HG02981 (cell line): Measurements from ENCODE around the gene NTNG2.
"Not testable (repeated sequence)": the region's sequence is repeated elsewhere in the genome, so short reads cannot be mapped to it uniquely, and the experiment has no call there.

Source experiments
- ATAC-seq: cut with Tn5 transposase; IDR thresholded peaks from one replicate; pipeline ENCODE4 v1.9.1; 2021; ENCODE audit warnings: mild to moderate bottlenecking, moderate library complexity; ENCODE audit not compliant: unreplicated experiment

Gene NTNG2, protein sequence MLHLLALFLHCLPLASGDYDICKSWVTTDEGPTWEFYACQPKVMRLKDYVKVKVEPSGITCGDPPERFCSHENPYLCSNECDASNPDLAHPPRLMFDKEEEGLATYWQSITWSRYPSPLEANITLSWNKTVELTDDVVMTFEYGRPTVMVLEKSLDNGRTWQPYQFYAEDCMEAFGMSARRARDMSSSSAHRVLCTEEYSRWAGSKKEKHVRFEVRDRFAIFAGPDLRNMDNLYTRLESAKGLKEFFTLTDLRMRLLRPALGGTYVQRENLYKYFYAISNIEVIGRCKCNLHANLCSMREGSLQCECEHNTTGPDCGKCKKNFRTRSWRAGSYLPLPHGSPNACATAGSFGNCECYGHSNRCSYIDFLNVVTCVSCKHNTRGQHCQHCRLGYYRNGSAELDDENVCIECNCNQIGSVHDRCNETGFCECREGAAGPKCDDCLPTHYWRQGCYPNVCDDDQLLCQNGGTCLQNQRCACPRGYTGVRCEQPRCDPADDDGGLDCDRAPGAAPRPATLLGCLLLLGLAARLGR

DNA sequence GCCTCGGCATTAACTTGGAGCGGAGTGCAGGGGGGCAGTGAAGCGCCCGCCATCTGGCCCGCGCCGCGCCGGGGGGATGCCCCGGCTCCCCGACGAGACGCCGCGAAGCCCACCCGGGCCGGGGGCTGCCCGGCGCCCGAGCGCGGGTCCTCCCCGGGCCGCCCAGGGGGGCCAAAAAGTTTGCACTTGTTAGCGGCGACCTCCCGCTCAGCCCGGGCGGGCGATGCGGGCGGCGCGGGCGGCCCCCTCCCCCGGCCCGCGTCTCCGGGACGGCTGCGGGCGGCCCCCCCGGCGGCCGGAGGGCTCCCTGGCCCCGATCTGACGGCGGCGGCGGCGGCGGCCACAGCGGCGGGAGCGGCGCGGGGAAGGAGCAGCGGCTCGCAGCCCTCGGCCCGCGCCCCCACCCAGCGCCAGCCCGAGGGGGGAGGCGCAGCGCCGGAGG is at the start of gene NTNG2:
TSS of gene NTNG2 (plus strand) at position 316 of the 442 bp plus-strand sequence. CDS start 4,774 bp downstream, outside the sequence.
- no peak for ATAC-seq

DNA sequence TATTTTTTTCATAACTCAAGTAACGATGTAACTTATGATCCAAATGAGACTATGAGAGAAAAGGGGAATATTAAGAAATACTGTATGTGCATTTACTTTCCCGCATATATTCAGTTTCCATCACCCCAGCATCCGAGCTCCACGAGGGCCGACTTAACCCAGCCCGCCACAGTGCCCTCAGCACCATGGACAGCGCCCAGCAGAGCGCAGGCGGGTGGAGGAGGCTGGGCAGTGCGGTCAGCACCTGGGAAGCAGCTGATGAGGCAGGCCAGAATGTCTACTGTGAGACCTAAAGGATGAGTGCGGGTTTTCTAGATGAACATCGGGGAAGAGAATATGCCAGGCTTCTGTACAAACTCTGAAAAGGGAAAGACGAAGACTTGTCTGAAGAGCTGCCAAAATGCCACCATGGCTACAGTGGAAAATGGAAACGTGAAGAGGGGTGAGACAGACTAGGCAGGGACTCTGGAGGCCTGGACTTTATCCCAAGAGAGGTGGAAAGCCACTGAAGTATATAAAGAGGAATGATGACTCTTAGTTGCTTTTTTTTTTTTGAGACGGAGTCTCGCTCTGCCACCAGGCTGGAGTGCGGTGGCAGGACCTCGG is 47.7 kb upstream of the NTNG2 start:
- no peak for ATAC-seq

DNA sequence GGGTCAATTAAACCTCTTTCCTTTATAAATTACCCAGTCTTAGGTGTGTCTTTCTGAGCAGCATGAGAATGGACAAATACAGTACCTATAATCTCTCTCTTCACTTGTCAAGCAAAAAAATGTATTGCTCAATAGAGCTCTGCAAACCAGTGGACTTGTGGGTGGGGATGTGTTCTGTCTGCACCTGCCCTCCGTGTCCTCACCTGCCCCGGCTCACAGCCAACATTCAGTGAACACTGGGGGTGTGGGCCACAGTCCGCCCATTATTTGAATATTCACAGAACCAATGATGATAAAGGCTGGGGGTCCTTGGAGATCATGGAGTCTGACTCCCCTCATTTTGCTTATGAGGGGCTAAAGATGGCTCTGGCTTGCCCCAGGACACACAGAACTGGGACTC is 45.3 kb upstream of the NTNG2 start:
- no peak for ATAC-seq

DNA sequence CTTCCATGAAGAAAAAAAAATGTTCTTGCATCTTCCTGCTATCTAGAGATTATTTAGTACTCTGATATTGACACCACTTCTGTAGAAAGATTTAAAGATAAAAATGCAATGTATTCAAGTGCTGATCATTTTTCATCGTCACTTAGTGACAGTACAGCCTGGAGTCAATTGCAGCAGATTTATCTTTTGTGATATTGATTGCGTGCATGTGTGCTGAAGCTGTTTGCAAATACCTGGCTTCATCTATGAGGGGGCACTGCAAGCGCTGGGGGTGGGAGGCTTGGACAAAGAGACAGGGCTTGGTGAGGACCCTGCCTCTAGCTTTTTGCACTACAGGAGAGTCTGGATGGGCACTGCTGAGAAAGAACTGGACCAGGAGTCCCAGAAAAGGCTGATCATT is 44.2 kb upstream of the NTNG2 start:
- no peak for ATAC-seq

DNA sequence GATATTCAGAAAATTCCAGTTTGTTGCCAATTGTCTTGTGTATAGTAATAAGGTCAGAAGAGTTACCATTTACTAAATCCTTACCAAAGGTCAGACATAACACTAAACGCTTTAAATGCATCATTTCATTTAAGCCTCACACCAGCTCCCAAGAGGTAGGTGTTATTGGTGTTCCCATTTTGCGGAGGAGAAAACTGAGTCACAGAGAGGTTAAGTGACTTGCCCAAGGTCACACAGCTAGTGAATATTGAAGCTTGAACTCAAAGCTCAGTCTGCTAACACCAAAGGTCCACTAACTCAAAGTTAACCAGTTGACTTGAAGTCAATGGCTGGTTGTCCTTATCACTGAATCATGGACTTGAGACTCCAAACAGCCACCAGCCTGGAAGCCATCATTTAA is 40.8 kb upstream of the NTNG2 start:
- ATAC-seq: no peak

DNA sequence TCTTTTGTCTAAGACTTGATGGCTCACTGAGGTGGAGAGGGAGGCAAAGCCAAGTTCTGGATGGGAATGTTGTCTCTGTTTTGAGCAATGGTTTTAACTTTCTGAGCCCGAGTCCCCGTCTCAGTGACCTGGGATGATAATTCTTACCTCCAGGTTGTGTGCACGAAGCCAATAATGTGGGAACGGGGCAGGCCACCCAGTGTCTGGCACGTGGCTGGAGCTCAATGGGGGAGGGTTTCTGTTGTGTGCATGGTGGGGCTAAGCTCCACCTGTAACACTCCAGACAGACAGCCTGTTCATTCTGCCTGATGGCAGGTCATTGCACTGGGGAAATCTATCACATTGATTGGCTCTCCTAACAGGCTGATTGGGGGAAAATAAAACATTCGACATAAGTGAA is 37.1 kb upstream of the NTNG2 start:
- ATAC-seq: no peak

DNA sequence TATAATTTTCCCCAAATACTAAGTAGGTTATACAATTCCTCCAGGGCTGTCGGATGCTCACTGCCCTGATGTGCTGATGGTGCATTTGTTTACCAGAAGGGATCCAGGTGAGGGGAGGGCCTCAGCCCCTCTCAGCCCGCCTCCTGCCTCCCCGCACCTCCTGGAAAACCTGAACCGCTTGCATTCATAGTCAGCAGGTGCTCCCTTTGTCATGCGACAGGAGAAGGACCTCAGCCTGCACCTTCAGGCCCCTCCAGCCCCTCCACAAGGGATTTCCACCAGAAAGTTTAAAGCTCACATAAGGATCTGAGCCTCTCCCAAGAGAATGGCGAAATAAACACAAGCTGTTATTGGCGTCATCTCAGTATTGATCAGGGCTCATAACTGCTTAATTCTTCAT is 36.5 kb upstream of the NTNG2 start:
- no peak for ATAC-seq

DNA sequence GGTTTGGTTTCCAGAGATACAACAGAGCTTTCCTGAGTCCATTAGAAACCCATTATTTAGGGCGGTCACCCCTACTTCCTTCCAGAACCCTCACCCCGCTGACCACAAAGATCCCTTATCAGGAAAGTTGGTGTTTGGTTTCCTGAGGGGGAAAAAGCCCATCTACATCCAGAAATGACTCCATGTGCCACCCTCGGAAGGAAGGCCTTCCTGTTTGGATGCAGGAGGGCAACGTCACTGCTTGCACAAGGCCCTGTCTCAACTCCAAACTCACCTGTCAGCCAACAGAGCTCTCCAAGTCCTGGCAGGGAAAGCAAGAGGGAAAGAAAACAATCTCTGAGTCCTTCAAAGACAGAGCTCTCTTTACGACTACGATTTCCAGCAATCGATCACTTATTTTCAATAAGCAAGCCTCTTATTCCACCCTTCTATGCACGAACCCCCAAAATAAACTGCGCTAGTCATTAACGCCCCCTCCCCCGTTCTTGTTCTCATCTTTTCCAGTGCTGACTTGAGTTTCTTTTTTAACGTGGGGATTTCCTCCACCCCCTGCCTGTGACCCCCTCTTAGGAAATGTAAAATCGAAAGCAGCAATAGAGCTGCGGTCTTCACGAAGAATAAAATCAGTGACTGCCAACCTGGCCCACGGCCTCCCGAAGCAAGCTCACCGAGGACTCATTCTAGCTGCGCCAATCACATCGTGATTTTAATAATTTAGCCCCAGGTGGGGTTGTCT is 35.7 kb upstream of the NTNG2 start:
- ATAC-seq: no peak

DNA sequence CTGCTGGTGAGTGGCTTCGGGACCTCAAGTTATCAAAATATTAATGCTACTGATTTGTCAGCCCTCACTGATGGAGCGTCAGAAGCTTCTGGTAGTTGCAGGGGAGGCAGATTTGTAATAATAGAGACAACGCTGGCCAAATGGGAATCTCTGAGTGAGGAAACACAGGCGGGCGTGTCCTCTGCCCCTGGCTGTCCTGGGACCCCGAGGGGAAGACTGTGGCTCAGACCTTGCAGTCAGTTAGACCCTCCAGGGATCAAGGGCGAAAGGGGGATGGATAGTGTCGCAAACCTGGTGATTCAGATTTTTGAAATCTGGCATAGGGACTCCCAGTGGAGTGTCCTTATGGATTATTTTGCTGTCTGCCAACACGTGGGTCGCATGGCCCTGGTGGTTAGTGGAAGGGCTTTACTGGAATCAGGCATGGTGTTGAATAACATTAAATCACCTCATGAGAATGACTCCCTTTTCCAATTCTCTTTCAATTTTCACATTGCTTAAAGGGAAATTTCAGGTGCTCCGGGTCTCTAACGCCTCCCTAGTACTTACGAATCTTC is 35.1 kb upstream of the NTNG2 start:
- ATAC-seq: no peak

DNA sequence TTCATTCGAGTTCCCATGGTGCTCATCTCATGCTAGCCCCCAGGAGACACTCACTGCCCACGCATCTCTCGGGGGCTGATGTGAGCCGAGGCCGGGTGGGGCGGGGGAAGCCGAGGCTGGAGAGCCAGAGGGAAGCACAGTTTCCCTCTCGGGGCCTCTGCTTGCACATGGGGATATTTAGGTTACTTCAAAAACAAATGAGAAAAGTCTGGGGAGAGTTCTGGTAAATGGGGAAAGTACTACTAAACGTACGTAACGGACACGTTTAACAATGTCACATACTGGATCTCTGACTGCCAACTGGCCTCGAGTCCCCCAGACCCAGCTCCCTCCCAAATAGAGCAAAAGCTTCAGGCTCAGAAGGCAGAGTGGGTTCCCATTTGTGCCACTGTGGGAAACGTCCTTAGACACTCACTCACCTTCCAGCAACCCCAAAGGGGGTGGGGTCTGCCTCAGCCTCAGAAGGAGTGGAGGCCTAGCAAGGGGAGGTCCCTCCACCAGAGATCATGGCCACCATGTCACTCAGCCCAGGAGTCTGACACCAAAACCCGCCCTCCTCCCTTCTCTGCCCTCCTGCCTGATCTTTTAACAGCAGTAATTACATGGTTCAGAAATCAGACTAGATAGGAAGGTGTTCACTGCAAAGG is 33.8 kb upstream of the NTNG2 start:
- ATAC-seq: no peak

DNA sequence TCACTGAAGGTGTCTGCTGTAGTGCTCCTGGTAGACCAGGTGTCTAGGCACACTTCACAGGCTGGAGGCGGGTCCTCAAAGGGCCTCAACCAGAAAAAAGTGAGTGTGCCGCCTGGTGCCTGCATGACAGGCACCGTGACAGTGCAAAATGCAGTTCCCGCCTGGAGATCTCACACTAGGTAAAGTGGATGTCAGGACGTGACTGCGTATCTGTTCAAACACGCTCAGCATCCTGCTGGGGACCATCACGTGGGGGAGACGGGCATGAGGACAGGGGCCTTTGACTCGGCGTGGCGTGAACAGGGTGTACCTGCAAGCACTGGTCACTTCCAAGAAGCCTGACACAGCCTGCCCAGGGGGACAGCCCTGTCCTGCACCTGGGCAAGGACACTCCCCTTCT is 32.3 kb upstream of the NTNG2 start:
- ATAC-seq: no peak

DNA sequence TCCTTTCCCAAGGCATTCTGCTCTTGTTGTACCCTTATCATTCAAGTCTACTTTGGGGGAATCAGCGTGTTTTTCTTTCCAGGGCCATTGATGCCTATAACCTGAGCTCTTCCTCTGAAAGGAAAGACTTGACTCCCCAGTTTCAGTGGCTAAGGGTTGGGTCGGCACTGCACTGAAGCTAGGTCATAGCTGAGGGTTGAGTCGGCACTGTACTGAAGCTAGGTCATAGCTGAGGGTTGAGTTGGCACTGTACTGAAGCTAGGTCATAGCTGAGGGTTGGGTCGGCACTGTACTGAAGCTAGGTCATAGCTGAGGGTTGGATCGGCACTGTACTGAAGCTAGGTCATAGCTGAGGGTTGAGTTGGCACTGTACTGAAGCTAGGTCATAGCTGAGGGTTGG is 27.8 kb upstream of the NTNG2 start:
- ATAC-seq: not testable (repeated sequence)

DNA sequence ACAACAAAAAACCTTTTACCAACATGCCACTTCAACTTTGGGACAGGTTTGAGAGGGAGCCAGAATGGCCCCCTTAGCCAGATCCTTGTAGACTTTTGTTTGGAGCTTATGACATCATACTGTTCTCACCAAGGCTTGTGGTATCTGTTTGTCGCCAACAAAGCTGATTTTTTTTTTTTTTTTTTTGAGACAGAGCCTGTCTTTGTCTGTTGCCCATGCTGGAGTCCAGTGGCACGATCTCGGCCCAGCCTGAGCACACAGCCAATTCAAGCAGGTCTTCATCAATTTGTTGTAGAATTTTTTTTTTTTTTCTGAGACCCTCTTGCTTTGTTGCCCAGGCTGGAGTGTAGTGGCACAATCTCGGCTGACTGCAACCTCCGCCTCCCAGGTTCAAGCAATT is 26.4 kb upstream of the NTNG2 start:
- no peak for ATAC-seq

DNA sequence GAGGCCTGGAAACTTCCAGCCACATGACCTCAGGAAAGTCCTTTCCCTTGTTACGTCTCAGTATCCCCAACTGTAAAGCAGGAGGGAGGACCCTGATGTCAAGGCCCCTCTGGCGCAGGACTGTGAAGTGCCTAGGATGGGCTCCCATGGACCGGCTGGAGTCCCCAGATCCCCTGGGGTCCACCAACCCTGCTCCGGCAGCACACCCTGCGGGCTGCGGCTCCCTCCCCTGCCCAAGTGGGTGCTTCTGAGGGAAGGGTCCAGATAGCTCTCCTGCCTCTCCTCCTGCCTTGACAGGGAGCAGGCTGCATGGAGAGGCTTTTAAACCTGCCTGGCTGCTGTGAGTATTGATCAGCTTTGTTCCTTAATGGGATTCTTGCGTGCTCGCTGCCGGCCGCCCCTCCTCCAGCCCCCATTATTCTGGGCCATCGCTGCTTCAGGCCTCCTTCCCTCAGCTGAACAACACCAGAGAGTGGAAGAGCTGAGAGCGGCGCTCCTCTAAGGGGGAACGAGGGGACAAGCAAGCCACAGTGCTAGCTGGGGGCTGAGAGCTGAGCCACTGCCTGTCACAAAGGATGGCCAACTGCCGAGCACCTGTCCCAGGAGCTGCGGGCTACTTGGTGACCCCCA is 25.6 kb upstream of the NTNG2 start:
- no peak for ATAC-seq

DNA sequence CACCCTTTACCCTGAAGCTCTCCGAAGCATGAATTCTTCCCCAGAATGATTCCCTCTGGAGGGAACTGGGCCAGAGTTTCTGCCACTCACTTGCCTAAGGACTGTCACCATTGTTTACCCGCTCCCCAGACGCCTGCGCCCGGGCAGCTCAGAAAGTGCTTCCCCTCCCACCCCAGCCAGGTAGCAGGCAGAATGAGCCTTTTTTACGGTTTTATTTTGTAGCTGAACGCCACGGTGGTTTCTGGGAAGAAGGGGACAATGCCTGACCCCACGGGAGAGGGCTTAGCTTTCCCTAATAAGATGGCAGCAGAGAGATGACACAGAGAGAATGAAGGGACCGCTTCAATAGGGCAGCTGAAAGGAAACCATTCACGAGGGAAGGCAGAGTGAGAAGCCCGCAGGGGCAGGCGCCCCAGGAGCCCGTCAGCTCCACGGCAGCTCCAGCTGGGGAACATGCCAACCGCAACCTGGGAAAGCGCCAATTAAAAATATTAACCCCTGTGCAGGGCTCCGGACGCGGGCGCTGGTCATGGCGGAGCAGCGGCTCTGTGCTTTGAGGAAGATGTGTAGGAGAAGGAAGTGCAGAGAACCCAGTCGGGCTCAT is 20.4 kb upstream of the NTNG2 start:
- ATAC-seq: no peak

DNA sequence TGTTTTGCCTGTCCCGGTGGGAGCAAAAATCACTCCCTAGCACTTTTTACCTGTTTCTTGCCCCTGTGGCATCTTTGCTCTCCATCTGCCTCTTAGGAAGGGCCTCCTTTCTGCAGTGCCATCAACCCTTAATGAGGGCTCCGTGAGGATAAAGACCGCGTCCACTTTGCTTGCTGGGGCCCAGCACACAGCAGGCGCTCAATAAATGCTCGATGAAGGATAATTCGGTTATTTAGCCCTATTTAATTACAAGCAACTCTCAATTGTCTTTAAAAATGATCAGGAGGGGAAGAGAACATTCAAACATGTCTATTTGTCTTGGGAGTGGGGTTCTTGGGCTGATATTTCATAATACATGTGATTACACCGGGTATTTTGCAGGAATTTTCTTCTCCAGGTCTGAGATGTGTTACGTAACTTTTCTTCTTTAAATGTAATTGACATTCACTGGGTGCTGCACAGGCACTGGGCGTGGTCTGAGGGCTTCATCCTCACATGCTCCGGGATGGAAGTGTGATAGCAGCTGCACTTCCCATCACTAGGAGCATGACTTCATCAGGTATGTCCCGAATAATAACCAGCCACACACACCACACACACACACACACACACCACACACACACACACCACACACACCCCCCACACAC is 19.8 kb upstream of the NTNG2 start:
- ATAC-seq: no peak

DNA sequence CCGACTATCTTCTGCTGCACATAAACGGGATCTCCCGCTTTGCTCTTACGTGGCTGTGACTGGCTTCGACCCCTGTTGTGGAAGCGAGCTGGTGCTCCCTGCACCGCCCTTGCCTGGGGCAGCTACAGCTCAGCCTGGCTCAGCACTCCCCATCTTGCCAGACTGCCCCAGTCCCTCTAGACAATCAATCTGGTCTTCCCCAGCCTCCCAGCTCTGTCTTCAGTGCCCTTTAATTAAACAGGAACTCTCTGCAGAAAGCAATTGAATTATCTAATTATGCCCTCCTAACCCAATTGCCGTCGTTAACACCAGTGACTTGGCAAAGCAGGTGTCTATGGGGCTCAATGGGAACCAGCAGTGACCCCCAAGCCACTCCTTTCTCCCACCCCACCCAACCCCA is 18.9 kb upstream of the NTNG2 start:
- ATAC-seq: no peak

DNA sequence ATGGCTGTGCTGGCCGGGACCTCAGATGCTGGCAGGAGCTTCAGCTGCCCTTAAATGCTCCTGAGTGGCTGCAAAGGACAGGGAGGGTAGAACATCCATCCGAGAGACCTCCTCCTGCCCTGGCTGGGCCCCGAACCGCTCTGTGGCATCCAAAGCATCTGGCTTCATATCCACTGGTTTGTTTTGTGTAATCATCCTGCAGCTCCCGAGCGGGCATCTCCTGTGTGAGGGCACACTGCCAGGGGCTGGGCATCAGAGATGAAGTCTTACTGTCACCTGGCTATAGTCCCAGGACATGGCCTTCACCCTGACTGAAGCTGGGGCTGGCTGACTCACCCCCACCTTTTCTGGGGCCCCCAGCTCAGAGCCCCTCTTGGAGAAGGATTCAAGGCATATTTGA is 18.5 kb upstream of the NTNG2 start:
- no peak for ATAC-seq

DNA sequence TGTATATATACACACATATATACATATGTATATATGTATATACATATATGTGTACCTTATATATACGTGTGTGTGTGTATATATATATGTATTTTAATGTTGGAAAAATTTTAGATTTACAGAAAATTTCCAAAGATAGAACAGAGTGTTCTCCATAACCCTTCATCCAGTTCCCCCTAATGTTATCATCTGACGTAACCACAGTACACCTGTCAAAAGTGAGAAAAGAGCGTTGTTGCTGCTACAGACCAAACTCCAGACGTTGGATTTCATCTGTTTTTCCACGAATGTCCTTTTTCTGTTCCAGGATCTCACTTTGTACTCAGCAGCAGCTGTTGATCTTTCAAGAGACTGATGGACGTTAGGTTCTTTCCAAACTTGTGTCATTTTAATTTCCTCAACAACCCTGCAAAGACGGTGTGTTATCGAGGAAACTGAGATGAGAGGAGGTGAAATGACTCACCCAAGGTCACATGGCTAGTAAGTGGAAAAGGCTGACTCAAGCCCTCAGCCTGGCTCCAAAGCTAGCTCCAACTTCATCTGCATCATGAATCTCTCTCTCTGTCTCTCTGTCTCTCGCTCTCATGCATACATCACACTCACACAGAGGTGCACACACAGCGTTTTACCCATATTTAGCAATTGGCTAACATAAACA is 17.0 kb upstream of the NTNG2 start:
- no peak for ATAC-seq
